ENCODE measurements around the gene EFCAB7.

DNA sequence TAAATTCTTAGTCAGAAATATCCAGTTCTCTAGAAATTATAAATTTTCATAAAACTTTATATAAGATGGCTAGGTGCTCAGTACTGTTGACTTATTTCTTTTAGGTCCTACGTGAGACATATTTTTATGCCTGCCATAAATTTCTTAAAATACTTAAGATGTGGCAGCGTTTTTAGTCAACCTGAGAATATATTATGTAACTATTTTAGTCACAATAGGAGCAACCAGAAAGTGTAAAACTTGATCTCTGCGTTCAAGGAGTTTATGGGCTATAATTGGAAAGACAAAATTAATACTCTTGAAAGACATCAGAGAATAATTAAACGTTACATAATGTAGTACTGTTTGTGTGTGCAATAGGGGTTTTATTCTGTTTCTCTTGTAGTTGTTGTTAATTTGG is 45.7 kb downstream of the EFCAB7 start:
- TF ChIP-seq YY1 (IDR thresholded peaks at IDR 0.05; ENCODE audit: insufficient read depth, insufficient read length), result no peak
- no peak for TF ChIP-seq ZNF274 (IDR thresholded peaks at IDR 0.05; ENCODE audit: low read depth, low read length)

Data from NT2/D1 (cell line).